ENCODE results near the gene CACHD1.

- TF ChIP-seq CTCF (IDR thresholded peaks at IDR 0.05 in 2 of 3, conservative IDR thresholded peaks at IDR 0.05 in 1 of 3; ENCODE audit: insufficient read depth in 2 of 3, low read depth in 1 of 3, low read length in 3 of 3) (no peak), SMARCC2 (IDR thresholded peaks at IDR 0.05; ENCODE audit: low read depth) (no peak), ZHX1 (conservative IDR thresholded peaks at IDR 0.05; ENCODE audit: low read length) (no peak), TAF9B (IDR thresholded peaks at IDR 0.05; ENCODE audit: partially characterized antibody) (no peak), ATF4 (CRISPR knock-in tag; IDR thresholded peaks at IDR 0.05) (no peak), TCF7L2 (IDR thresholded peaks at IDR 0.05; ENCODE audit: low read depth, low read length) (no peak), EZH2 (IDR thresholded peaks at IDR 0.05; ENCODE audit: borderline replicate concordance, low read depth, low read length) (no peak), RAD21 (CRISPR knock-in tag; conservative IDR thresholded peaks at IDR 0.05 in 1 of 2, IDR thresholded peaks at IDR 0.05 in 1 of 2) (no peak), CREM (IDR thresholded peaks at IDR 0.05; ENCODE audit: low read depth) (no peak), ZNF780A (CRISPR knock-in tag; IDR thresholded peaks at IDR 0.05) (no peak), ARID2 (IDR thresholded peaks at IDR 0.05) (no peak), ZKSCAN3 (CRISPR knock-in tag; IDR thresholded peaks at IDR 0.05) (no peak), POLR2A (conservative IDR thresholded peaks at IDR 0.05) (no peak)
Observed at GRCh38 chr1:64599242-64599641, 129.3 kb downstream of the CACHD1 start.

Measured in K562 (cell line).